HG03064 (cell line): Measurements from ENCODE around the gene CEP104.

Source experiments
- ATAC-seq: cut with Tn5 transposase; IDR thresholded peaks from one replicate; pipeline ENCODE4 v1.9.1; 2021; ENCODE audit warnings: low read depth; ENCODE audit not compliant: unreplicated experiment

The CEP104 gene

DNA sequence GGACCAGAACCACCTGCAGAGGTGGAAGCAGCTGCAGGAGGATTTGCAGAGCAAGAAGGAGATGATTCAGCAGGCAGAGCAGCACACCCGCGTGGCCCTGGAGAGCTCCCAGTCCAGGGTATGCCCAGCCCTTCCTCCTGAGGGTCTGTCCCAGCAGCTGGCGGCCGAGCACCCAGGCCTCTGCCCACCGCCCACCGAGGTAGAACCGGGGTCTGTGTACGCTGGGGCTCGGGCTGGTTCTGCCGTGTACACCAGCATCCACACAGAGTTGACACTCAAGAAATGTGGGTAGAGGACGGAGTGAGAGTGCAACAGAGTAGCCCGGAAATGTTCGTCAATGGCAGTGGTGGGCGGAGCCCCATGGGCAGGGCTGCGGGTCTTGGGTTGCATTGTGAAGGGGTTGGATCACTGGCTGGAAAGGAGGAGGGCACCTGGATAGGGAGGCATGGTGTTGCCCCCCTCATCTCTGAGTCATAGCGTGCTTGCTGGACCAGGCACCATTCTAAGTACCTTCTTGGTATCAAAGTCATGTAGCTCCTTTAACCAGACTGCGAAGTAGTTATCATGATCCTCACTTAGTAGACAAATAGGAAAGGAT is 89.6 kb downstream of the CEP104 start:
- no peak for ATAC-seq

GRCh38 chr1:3763351-3764125 is 93.5 kb downstream of the CEP104 start:
- no peak for ATAC-seq

- no peak for ATAC-seq
Measured at GRCh38 chr1:3762873-3763228, 94.2 kb downstream of the CEP104 start.

GRCh38 chr1:3762151-3762872 is 94.7 kb downstream of the CEP104 start:
- no peak for ATAC-seq
